Stimulated activated CD4-positive, alpha-beta T cell treated with anti-CD3 and anti-CD28 coated beads, Interleukin-1b, Interleukin-23, amount 100 ng/mL, for 4 hours (primary cell): ENCODE measurements around the gene FADS6.
"Not testable (repeated sequence)": the region's sequence is repeated elsewhere in the genome, so short reads cannot be mapped to it uniquely, and the experiment has no call there.

Experiments
- DNase-seq, 2 donors: peaks; one replicate each; pipeline ENCODE4 v3.0.0-alpha.2; 2020; ENCODE audit warnings: low read depth in 2 of 2

Gene FADS6

GRCh38 chr17:74888469-74888868 is 5.0 kb downstream of the FADS6 start:
- no peak for DNase-seq

GRCh38 chr17:74883241-74883745 is 10.1 kb downstream of the FADS6 start:
- no peak for DNase-seq

GRCh38 chr17:74882517-74883240 is 10.8 kb downstream of the FADS6 start:
- DNase-seq = no peak

DNA sequence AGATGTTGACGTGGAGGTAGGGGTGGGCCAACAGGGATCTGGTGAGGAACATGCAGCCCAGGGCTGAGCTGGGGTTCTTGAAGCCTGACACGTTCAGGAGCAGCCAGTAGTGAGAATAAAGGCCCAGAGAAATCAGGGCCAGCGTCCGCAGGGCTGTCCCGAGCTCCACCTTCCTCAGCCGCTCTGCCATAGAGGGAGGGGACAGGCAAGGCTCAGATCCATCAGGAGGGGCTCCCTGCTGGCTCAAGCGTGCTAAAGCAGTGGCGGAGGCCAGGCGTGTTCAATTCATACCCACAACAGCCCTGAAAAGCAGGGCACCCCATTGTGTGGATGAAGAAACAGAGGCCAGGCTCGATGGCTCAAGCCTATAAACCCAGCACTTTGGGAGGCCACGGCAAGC is 12.4 kb downstream of the FADS6 start:
- DNase-seq = no peak

- DNase-seq = no peak
These were observed 14.1 kb downstream of the FADS6 start for GRCh38 chr17:74879308-74879707.

DNA sequence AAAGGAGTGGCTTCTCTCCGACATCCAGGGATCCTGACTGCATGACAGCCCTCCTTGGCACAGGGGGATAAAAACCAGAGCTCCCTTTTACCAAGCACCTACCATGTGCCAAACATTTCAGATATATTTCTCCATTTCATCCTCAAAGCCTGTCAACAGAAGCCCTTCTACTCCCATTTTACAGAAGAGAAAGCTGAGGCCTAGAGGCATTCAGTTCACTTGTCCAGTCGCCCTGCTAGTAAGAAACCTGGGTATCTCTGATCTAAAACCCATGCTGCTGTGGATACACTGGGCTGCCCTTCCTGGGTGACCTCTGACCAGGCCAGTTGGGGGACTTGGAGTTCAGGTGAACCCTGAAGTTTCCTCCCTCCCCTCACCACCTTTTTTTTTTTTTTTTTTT is 14.8 kb downstream of the FADS6 start:
- DNase-seq = no peak

DNA sequence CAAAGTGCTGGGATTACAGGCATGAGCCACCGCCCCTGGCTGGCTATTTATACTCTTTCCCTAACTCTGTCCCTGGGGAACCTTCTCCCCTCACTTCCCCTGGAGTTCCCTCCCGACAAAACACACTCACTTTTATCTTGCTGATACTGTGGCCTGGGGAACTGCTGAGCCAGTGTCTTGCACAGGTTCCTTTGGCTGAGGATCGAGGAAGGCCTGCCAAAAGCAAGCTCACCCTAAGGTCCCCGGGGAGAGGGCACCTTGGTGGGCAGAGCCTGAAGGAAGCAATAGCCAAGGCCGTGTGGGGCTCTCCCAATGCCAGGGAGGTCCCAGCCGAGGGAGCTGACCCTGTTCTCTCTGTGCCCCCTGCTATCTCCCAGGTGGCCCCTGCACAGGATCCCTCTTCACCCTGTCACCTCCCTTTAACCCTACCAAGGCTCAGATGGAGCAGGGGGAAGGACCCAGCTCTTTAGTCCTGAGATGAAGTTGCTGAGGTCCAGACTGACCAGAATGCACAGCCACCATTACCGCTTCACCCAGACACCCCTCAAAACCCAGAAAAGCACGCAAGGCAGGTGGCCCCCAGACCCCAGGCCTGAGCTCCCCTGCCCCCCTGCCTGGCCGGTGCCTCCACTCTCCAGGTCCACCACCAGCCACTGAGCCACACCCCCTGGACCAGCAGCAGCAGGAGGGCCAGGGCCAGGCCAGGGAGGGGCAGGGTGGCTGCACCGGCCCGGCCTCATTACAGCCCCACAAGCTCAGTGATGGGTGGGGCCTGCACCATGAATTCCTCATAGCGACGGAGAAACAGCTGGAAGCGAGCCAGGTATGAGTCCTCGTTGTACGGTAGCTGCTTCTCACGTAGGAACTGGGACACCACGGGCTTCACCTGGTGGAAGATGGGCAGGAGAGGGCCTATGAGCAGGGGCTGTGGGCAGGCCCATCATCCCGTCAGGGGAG is 15.6 kb downstream of the FADS6 start:
- no peak for DNase-seq

GRCh38 chr17:74875977-74876593 is 17.3 kb downstream of the FADS6 start:
- DNase-seq = no peak

- DNase-seq = no peak
These were observed 18.1 kb downstream of the FADS6 start for GRCh38 chr17:74875155-74875976.

DNA sequence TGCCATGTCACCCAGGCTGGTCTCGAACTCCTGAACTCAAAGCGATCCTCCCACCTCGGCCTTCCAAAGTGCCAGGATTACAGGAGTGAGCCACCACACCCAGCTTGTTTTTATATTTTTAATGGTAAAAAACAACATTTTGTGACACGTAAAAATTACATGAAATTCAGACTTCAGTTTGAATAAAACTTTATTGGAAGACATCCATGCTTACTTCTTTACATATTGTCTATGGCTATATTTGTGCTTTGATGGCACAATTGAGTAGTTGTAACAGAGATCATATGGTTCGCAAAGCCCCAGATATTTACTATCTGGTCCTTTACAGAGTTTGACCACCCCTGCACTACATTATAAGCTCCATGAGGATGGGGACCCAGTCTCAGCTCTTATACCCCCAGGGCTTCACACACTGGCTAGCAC is 18.8 kb downstream of the FADS6 start:
- DNase-seq = no peak

DNA sequence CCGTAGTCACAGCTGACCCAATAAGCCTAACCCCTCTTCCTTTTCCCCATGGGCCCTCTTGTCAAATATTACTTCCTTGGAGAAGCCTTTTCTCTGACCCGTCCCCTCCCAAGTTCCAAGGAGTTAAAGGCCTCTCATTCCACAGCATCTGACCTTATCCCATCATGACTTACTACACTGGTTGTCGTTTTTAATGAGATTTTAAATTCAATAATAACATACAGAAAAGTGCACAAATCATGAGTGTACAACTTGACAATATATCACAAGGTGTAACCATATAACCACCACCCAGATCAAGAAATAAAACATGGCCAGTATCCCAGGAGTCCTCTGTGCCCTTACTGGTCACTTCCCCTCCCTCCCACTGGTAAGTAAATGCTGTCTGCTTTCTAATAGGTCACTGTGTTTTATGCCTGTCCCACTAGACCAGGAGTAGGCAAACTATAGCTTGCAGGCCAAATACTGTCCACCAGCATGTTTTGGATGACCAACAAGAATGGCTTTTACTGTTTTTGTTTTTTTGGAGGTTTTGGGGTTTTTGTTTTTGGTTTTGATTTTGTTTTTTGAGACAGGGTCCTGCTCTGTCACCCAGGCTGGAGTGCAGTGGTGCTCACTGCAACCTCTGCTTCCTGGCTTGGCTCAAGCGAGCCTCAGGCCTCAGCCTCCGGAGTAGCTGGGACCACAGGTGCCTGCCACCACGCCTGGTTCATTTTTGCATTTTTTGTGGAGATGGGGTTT is 19.4 kb downstream of the FADS6 start:
- DNase-seq = no peak

GRCh38 chr17:74873037-74873873 is 20.2 kb downstream of the FADS6 start:
- peak; percentile 97 to 98 for DNase-seq

DNA sequence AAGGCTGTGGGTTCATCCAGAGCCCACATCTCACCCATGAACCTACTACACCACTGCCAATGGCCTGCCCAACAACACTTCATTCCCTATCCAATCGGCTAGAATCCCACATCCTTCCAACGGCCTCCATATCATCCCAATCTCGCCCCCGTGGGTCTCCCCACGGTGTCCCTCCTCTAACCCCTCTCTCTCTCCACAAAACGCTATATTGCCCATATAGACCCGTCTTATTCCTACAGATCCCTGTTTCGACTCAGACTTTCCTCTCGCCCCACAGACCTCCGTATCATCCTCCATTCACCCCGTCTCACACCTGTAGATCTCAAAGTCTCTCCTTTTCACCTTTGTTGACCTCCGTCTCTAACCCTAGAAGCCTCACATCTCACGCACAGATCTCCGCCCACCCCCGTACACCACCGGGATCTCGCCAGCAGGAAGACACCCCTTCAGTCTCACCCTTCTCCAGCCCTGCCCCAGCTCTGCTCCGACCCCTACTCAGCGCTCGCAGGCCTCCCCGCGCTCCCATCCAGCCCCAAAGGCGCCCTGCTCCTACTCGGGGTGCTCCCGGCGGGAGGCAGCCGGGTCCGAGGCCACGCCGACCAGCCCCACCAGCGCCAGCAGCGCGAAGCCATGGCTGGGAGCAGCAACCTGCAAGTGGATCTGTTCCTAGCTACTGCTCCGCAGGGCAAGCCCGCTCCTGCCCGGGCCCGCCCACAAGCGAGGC is 21.0 kb downstream of the FADS6 start, which contains the start of gene FDXR:
Gene FDXR, minus strand, starts transcription at position 682 of the 724 bp plus-strand sequence. Its CDS starts 50 bp downstream, at position 632.
- no peak for DNase-seq

DNA sequence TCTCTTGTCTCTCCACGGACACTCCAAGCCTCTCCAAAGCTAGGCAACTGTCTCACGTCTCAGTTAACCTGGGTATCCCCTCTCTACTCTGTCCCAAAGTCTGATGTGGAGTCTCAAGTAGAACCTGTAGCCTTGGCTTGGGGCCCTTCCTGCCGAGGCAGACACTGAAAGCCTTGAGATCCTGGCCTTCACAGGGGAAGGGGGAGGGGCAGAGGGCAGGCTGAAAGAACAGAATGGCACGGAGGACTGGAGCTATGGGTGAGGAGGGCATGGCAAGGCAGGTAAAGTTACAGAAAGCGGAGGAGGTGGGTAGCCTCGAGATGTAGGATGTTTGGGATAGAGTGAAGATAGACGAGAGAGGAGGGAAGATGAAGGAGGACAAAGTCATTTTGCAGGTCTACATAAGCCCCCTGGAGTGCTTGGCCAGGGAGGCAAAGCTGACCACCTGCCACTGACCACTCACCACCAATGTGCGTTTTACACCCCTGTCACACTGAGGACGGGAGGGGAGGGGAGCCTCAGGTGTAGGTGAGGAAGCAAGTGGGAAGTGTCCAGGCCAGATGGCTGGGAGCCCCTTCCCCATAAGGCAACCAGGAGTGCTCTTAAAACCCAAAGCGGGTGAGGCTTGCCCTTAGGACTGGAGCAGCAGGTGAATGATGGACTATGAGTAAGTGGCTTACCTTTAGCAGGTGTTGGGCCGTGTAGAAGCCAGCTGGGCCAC is 21.9 kb downstream of the FADS6 start:
- no peak for DNase-seq

- DNase-seq = no peak
These were observed 22.9 kb downstream of the FADS6 start for GRCh38 chr17:74870512-74870911.

DNA sequence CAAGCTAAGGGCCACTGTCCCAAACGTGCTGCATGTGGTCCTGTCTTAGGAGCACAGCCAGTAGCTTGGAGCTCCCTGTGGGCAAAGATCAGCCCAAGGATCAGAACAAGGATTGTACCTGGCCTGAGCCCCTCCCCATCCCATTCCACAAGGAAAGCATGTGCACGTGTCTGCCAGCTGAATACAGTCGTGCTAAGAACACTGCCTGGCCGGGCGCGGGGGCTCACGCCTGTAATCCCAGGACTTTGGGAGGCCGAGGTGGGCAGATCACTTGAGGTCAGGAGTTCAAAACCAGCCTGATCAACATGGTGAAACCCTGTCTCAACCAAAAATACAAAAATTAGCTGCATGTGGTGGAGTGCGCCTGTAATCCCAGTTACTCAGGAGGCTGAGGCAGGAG is 23.4 kb downstream of the FADS6 start:
- DNase-seq = not testable (repeated sequence)

GRCh38 chr17:74868908-74869255 is 24.6 kb downstream of the FADS6 start:
- no peak for DNase-seq

DNA sequence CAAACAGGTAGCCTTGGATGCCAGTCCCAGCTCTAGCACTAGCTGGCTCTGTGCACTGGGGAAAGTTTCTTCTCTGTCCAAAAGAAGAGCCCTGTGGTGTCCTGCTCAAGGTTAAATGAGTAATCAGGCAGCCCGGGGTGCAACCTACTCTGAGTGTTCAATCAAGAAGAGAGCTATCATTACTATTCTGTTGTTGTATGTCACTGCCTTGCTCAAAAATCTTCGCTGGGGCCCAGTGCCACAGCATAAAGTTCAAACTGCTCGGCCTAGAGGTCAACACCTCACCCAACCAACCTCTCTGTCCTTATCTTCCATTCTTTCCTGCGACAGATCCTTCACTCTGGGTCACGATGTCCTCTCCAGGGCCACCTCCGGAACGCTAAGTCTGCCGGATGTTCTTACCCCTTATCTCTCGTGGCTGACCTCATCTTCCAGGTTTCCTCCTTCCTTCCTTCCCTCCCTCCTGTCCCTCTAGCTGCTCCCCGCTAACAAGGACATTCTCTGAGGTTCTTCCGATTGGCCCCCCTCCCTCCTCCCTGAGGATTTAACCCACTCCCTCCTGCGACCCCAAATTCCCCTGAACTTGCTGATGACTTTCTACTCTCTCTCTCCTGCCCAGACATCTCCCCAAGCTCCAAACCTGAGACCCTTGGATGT is 25.1 kb downstream of the FADS6 start:
- DNase-seq = no peak
